Nephron (organoid): Measurements from ENCODE around the gene PSPC1.

ENCODE experiments used
- H3K27ac Mint-ChIP-seq, 3 experiments: 2 replicates each; pipeline ENCODE4 v1.8.0; 2020; ENCODE audit warnings: mixed read lengths in 3 of 3, mild to moderate bottlenecking in 2 of 3, moderate library complexity in 1 of 3
- H3K27me3 Mint-ChIP-seq: 2 replicates; pipeline ENCODE4 v1.8.0; 2021; ENCODE audit warnings: low read depth, mild to moderate bottlenecking, moderate library complexity, mixed read lengths
- H3K36me3 Mint-ChIP-seq: 2 replicates; pipeline ENCODE4 v1.8.0; 2020; ENCODE audit warnings: low read depth, mixed read lengths
- H3K4me1 Mint-ChIP-seq: 2 replicates; pipeline ENCODE4 v1.8.0; 2020; ENCODE audit warnings: mixed read lengths
- H3K4me3 Mint-ChIP-seq, 3 experiments: 2 replicates each; pipeline ENCODE4 v1.8.0; 2020; ENCODE audit warnings: mild to moderate bottlenecking in 3 of 3, mixed read lengths in 3 of 3, moderate library complexity in 2 of 3
- H3K9me3 Mint-ChIP-seq: 2 replicates; pipeline ENCODE4 v1.8.0; 2020; ENCODE audit warnings: mixed read lengths
- CTCF ChIP-seq, 3 experiments: fragments of 200-600 bp; sonication (generic); IDR thresholded peaks; one replicate each; pipeline ENCODE4 v1.5.0; 2021; ENCODE audit warnings: antibody characterized with exemption in 3 of 3; ENCODE audit not compliant: unreplicated experiment in 3 of 3

PSPC1 gene

GRCh38 chr13:19767966-19768365, 14.8 kb downstream of the PSPC1 start:
- H3K4me3 Mint-ChIP-seq = no peak overlapping the region
- no peak for TF ChIP-seq CTCF (IDR thresholded peaks at IDR 0.05; ENCODE audit: unreplicated experiment in 3 of 3)
- no peaks in the 10 kb centered on the region for H3K27me3 Mint-ChIP-seq
- H3K4me1 Mint-ChIP-seq = no peaks in the 10 kb centered on the region
- H3K27ac Mint-ChIP-seq = peak overlapping the region in 1 of 3 experiments; percentile 12
- H3K36me3 Mint-ChIP-seq = peaks cover 57% of the 10 kb centered on the region
- no peaks in the 10 kb centered on the region for H3K9me3 Mint-ChIP-seq

GRCh38 chr13:19766591-19766990, 16.2 kb downstream of the PSPC1 start:
- Mint-ChIP-seq H3K27me3 (no peaks in the 10 kb centered on the region), H3K9me3 (no peaks in the 10 kb centered on the region), H3K36me3 (peaks cover 57% of the 10 kb centered on the region), H3K4me1 (no peaks in the 10 kb centered on the region), H3K27ac (no peak overlapping the region), H3K4me3 (no peak overlapping the region)
- no peak for TF ChIP-seq CTCF (IDR thresholded peaks at IDR 0.05; ENCODE audit: unreplicated experiment in 3 of 3)

- no peak for TF ChIP-seq CTCF (IDR thresholded peaks at IDR 0.05; ENCODE audit: unreplicated experiment in 3 of 3)
- H3K4me3 Mint-ChIP-seq = no peak overlapping the region
- no peaks in the 10 kb centered on the region for H3K4me1 Mint-ChIP-seq
- H3K27me3 Mint-ChIP-seq = no peaks in the 10 kb centered on the region
- H3K9me3 Mint-ChIP-seq = no peaks in the 10 kb centered on the region
- H3K27ac Mint-ChIP-seq = no peak overlapping the region
- peaks cover 58% of the 10 kb centered on the region for H3K36me3 Mint-ChIP-seq
Measured at GRCh38 chr13:19764237-19764636, 18.5 kb downstream of the PSPC1 start.

GRCh38 chr13:19763618-19764017, 19.1 kb downstream of the PSPC1 start:
- Mint-ChIP-seq H3K27ac (no peak overlapping the region), H3K4me1 (no peaks in the 10 kb centered on the region), H3K9me3 (no peaks in the 10 kb centered on the region), H3K36me3 (peaks cover 65% of the 10 kb centered on the region), H3K27me3 (no peaks in the 10 kb centered on the region), H3K4me3 (no peak overlapping the region)
- no peak for TF ChIP-seq CTCF (IDR thresholded peaks at IDR 0.05; ENCODE audit: unreplicated experiment in 3 of 3)

- Mint-ChIP-seq H3K4me3 (no peak overlapping the region), H3K27ac (no peak overlapping the region), H3K9me3 (no peaks in the 10 kb centered on the region), H3K4me1 (no peaks in the 10 kb centered on the region), H3K27me3 (no peaks in the 10 kb centered on the region), H3K36me3 (peaks cover 86% of the 10 kb centered on the region)
- no peak for TF ChIP-seq CTCF (IDR thresholded peaks at IDR 0.05; ENCODE audit: unreplicated experiment in 3 of 3)
Measured at GRCh38 chr13:19759669-19760068, 23.1 kb downstream of the PSPC1 start.

GRCh38 chr13:19742643-19743042, 40.1 kb downstream of the PSPC1 start:
- Mint-ChIP-seq H3K27me3 (no peaks in the 10 kb centered on the region), H3K4me1 (no peaks in the 10 kb centered on the region), H3K36me3 (peaks cover 65% of the 10 kb centered on the region), H3K9me3 (no peaks in the 10 kb centered on the region), H3K27ac (peak overlapping the region in 1 of 3 experiments; percentile 15), H3K4me3 (no peak overlapping the region)
- TF ChIP-seq CTCF (IDR thresholded peaks at IDR 0.05; ENCODE audit: unreplicated experiment in 3 of 3) = no peak
